GM12865 (cell line): Measurements from ENCODE around the gene PRKN.
"Not testable (repeated sequence)": the region's sequence is repeated elsewhere in the genome, so short reads cannot be mapped to it uniquely, and the experiment has no call there.

ENCODE experiments used
- DNase-seq: peaks from one replicate; pipeline ENCODE4 v3.0.0; 2010; ENCODE audit warnings: low read depth
- H3K4me3 ChIP-seq: 2 replicates; pipeline ENCODE4 v1.5.1; 2011; ENCODE audit warnings: mild to moderate bottlenecking, low read depth, low read length, control low read depth
- TF ChIP-seq, protein P1 (sequence below): IDR thresholded peaks from 2 replicates; pipeline ENCODE4 v1.5.1; 2011; ENCODE audit warnings: low read length, control low read depth, low read depth, inconsistent platforms; ENCODE audit not compliant: insufficient read depth; ENCODE audit errors: missing control alignments

The PRKN gene

DNA sequence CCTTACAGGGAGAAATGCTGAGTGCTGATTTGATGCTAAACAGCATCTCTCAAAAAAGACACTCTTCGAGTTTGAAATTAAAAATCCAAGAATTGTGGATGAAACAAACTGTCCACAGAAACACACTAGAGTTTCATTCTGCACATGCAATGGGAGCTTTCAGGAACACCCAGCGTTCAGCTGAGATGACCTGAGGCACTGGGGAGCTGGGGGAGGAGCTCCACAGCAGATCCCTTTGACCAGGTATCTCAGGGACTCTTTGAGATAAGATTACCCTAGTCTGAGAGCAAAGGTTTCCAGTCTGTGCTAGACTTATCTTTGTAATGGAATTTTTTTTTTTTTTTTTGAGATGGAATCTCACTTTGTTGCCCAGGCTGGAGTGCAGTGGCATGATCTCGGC lies 1382.9 kb downstream of the PRKN start:
- no peak overlapping the region for H3K4me3 ChIP-seq
- DNase-seq: no peak
- TF ChIP-seq, protein P1, sequence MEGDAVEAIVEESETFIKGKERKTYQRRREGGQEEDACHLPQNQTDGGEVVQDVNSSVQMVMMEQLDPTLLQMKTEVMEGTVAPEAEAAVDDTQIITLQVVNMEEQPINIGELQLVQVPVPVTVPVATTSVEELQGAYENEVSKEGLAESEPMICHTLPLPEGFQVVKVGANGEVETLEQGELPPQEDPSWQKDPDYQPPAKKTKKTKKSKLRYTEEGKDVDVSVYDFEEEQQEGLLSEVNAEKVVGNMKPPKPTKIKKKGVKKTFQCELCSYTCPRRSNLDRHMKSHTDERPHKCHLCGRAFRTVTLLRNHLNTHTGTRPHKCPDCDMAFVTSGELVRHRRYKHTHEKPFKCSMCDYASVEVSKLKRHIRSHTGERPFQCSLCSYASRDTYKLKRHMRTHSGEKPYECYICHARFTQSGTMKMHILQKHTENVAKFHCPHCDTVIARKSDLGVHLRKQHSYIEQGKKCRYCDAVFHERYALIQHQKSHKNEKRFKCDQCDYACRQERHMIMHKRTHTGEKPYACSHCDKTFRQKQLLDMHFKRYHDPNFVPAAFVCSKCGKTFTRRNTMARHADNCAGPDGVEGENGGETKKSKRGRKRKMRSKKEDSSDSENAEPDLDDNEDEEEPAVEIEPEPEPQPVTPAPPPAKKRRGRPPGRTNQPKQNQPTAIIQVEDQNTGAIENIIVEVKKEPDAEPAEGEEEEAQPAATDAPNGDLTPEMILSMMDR: no peak

DNA sequence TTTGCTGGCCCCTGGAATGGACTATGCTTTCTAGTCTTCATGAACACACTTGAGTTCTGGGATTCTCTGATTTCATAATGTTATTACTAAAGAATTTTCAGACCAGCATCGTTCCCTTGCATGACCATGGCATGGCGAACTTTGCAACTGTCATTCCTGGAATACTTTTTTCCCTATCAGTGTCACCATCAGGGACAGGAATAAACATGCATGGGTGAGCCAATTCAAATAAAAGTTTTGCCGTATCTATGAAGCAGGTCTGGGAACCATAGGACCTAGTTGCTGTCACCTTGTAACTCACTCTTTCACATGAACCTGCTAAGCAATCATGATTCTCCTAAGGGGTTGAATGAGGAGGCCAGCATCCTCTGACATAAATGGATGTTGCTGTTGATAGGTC lies 1385.5 kb downstream of the PRKN start:
- H3K4me3 ChIP-seq: no peak overlapping the region
- TF ChIP-seq, protein P1: no peak
- no peak for DNase-seq

DNA sequence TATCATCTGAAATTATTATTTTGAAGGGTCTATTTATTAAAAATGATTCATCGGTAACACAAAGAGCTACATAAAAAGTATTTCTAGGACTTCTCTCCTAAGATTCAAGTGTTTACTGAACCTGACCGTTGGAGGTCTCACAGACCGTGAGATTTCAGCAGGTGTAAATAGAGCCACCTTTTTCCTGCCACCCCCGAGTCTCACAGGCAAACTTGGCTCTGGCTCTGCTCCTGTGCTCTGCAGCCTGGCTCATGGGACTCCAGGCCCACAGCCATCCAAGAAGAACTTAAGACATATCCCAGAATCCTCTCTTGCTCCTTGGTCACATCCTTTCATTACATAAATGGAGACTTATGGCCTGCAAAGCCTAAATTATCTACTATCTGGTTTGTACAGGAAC lies 1385.9 kb downstream of the PRKN start:
- H3K4me3 ChIP-seq: no peak overlapping the region
- TF ChIP-seq, protein P1: no peak
- no peak for DNase-seq

DNA sequence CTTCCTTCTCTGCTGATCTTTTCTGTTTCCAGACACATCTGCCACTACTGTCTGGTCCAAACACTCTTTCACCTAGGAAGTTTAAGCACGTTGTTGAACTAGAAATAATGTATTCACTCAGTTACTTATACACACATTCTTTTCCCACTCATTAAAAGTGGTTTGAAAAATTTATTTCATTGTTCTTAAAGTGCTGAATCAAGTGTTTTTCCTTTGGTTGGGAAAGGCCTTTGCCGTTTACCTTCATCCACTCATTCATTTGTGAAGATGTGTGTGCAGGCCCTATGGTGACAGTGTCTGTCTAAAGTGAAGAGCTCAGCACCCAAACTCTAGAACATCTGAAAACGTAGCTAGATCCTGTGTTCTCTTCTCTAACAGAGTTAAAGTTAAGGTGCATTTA lies 1389.6 kb downstream of the PRKN start:
- no peak for DNase-seq
- TF ChIP-seq, protein P1: no peak
- no peak overlapping the region for H3K4me3 ChIP-seq

DNA sequence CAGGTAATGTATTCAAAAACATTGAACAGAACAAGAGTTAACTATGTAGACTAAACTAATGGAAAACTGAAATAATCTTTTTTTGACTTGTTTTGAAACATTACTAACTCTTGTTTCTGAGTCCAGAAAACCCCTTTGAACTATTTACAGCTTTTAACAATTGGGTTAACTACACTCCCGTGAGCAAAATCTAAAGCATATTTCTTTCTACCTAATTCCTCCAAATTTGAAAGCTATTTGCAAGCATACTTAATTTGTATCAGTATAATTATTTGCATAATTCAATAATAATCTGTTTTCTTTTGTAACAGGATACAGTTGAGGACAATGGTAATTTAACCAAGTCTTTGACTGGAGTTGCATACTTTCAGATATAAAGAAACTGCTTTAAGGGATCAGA lies 1391.1 kb downstream of the PRKN start:
- DNase-seq: no peak
- TF ChIP-seq, protein P1: no peak
- no peak overlapping the region for H3K4me3 ChIP-seq

DNA sequence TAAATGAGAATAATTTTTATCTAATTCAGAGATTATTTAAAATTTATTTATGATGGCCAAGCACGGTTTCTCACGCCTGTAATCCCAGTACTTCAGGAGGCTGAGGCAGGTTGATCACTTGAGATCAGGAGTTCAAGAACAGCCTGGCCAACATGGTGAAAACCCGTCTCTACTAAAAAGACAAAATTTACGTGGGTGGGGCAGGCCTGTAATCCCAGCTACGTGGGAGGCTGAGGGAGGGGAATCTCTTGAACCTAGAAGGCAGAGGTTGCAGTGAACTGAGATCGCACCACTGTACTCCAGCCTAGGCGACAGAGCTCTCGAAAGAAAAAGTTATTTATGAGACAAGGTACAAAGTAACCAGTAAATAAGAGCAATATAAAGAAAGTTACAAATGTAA lies 1394.2 kb downstream of the PRKN start:
- H3K4me3 ChIP-seq: no peak overlapping the region
- TF ChIP-seq, protein P1: no peak
- no peak for DNase-seq

DNA sequence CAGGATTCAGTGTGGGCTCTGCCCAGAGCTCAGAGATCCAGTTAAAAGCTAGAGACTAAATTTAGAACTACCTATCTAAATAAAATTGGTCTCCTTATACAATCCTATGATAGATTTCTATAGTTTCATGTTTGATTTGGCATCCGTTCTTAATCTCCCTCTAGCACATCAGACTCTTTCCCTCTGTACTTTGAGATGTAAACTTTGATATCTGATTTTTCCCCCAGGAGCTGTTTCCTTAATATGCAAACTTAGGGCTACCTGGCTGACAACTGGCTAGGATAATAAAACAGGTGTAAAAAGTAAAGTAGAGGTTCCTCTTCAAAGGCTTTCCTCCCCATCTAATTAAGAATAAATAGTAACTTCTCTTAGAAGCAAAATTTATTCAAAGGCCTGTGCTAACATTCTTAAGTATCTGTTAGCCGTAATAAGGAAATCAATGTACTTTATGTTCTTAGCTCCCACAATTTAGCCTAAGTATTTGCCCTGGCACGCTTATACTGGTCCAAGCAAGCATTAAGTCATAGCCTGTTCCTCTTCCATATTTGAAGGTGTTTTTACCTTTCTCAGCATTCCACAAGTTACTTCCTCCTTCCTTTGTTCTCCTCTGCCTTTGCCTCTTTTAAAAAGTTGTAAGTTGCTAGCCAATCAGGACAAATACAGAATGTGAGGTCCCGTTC lies 1396.0 kb downstream of the PRKN start:
- DNase-seq: not testable (repeated sequence)

More for the DNA sequence above, 1396.0 kb downstream of the PRKN start:
- H3K4me3 ChIP-seq: not testable (repeated sequence)
